SK-N-MC (cell line): Measurements from ENCODE around the gene EXOG.

Source experiments
- EZH2 ChIP-seq: fragments of 200-600 bp; sonication (generic); IDR thresholded peaks from one replicate; pipeline ENCODE4 v1.6.1; 2017; ENCODE audit warnings: antibody characterized with exemption
- FOXP2 ChIP-seq: optimal IDR thresholded peaks from 2 replicates; pipeline ENCODE3; 2011; ENCODE audit warnings: mild to moderate bottlenecking, moderate library complexity; ENCODE audit not compliant: insufficient read depth; ENCODE audit errors: extremely low read length, control extremely low read depth
- POLR2AphosphoS5 ChIP-seq: IDR thresholded peaks from 2 replicates; pipeline ENCODE4 v1.6.1; 2012; ENCODE audit warnings: mild to moderate bottlenecking, low read depth, low read length, borderline replicate concordance

DNA sequence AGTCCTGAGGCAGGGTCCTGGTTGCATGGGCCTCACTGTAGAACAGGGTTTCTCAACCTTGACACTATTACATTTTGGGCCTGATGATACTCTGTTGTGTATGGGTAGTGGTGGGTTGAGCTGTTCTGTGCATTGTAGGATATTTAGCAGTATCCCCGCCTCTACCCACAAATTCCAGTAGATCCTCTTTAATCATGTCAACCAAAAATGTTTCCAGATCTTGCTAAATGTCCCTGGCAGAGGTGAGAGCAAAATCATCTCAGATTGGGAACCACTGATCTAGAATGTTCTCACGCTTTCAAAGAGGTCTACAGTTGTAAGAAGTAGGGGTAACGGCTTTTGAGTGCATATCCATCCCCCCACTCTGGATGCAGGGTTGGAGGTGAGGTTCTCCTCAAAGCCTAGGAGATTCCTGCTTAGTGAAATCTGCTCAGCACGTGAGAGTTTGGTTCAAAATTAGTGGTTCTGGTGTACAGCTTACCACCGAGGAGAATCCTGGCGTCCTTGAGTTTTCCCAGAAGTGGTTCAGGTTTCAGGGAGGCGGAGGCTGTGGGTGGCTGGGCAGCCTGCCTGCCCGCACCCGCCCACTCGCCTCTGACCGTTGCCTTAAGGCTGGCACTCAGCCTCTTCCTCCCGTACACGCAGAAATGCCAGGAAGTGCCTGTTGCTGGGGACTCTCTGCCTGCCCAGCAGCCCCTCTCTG lies 37.2 kb upstream of the EXOG start:
- TF ChIP-seq EZH2 (no peak), POLR2AphosphoS5 (no peak), FOXP2 (no peak)
